Testis (tissue), 2 donors: ENCODE measurements around the gene RNF213.

Experiments
- CTCF ChIP-seq, 3 experiments: fragments of 450-650 bp in 2 of 3; fragments of 200-600 bp in 1 of 3; sonication (generic) in 1 of 3; IDR thresholded peaks; one replicate each; pipeline ENCODE4 v1.5.1; 2016 to 2019; ENCODE audit warnings: antibody characterized with exemption in 3 of 3, mild to moderate bottlenecking in 2 of 3, moderate library complexity in 1 of 3
- POLR2A ChIP-seq: fragments of 450-650 bp; IDR thresholded peaks from one replicate; pipeline ENCODE4 v1.6.1; 2017; ENCODE audit warnings: antibody characterized with exemption, mild to moderate bottlenecking, moderate library complexity

GRCh38 chr17:80416260-80416939 lies 155.7 kb downstream of the RNF213 start:
- no peak for TF ChIP-seq CTCF (IDR thresholded peaks at IDR 0.05)
- no peak for TF ChIP-seq POLR2A
